Neuronal stem cell (in vitro differentiated cells): Measurements from ENCODE around the gene ATM.

Experiments
- DNase-seq: peaks from one replicate; pipeline ENCODE4 v3.0.0-alpha.2; 2013; ENCODE audit warnings: low spot score
- H2AFZ ChIP-seq: one replicate; pipeline ENCODE4 v1.6.1; 2013; ENCODE audit warnings: mild to moderate bottlenecking, low read length, inconsistent platforms
- H2AK5ac ChIP-seq: 2 replicates; pipeline ENCODE4 v1.6.1; 2013; ENCODE audit warnings: low read depth, mild to moderate bottlenecking, inconsistent platforms, low read length, moderate library complexity, mixed read lengths
- H2BK120ac ChIP-seq: 2 replicates; pipeline ENCODE4 v1.6.1; 2013; ENCODE audit warnings: low read depth, mild to moderate bottlenecking, inconsistent platforms, low read length, moderate library complexity, mixed read lengths
- H2BK12ac ChIP-seq: one replicate; pipeline ENCODE4 v1.6.1; 2013; ENCODE audit warnings: low read length, inconsistent platforms
- H2BK15ac ChIP-seq: 2 replicates; pipeline ENCODE4 v1.6.1; 2013; ENCODE audit warnings: mild to moderate bottlenecking, low read length, inconsistent platforms, mixed read lengths
- H2BK5ac ChIP-seq: one replicate; pipeline ENCODE4 v1.6.1; 2013; ENCODE audit warnings: inconsistent platforms, mild to moderate bottlenecking, low read length, moderate library complexity
- H3K14ac ChIP-seq: one replicate; pipeline ENCODE4 v1.6.1; 2013; ENCODE audit warnings: low read length, inconsistent platforms
- H3K18ac ChIP-seq: 2 replicates; pipeline ENCODE4 v1.6.1; 2013; ENCODE audit warnings: low read length, inconsistent platforms
- H3K23ac ChIP-seq: 2 replicates; pipeline ENCODE4 v1.6.1; 2013; ENCODE audit warnings: low read depth, mild to moderate bottlenecking, mixed read lengths, low read length, inconsistent platforms; ENCODE audit not compliant: poor library complexity
- H3K27ac ChIP-seq: replicated peaks from 3 replicates; pipeline ENCODE4 v1.5.1; 2013; ENCODE audit warnings: low read length, inconsistent platforms
- H3K27me3 ChIP-seq, 3 experiments: 2 replicates each; pipeline ENCODE4 v1.6.1; 2013; ENCODE audit warnings: low read length in 3 of 3, mild to moderate bottlenecking in 2 of 3, inconsistent platforms in 1 of 3, low read depth in 1 of 3, mixed read lengths in 1 of 3, moderate library complexity in 1 of 3; ENCODE audit not compliant: control insufficient read depth in 3 of 3, insufficient read depth in 3 of 3
- H3K36me3 ChIP-seq, 2 donors: replicated peaks in 1 of 2; 2 replicates each; pipeline ENCODE4 v1.6.1; 2013; ENCODE audit warnings: low read length in 2 of 2; ENCODE audit not compliant: control insufficient read depth in 2 of 2, insufficient read depth in 2 of 2
- H3K4ac ChIP-seq: 2 replicates; pipeline ENCODE4 v1.6.1; 2013; ENCODE audit warnings: inconsistent platforms, mild to moderate bottlenecking, low read length, moderate library complexity
- H3K4me1 ChIP-seq, 2 donors: 1 replicate in 1 of 2; 2 replicates in 1 of 2; pipeline ENCODE4 v1.6.1; 2013; ENCODE audit warnings: low read length in 2 of 2, low read depth in 1 of 2; ENCODE audit not compliant: control insufficient read depth in 2 of 2, insufficient read depth in 1 of 2
- H3K4me2 ChIP-seq: one replicate; pipeline ENCODE4 v1.6.1; 2013; ENCODE audit warnings: mild to moderate bottlenecking, low read length, inconsistent platforms; ENCODE audit not compliant: insufficient read depth, poor library complexity, severe bottlenecking
- H3K4me3 ChIP-seq, 2 donors: 2 replicates each; pipeline ENCODE4 v1.5.1; 2013; ENCODE audit warnings: low read length in 2 of 2, mild to moderate bottlenecking in 2 of 2, inconsistent platforms in 1 of 2, moderate library complexity in 1 of 2
- H3K79me1 ChIP-seq: one replicate; pipeline ENCODE4 v1.6.1; 2013; ENCODE audit warnings: low read depth, mild to moderate bottlenecking, inconsistent platforms, low read length, moderate library complexity
- H3K9ac ChIP-seq: one replicate; pipeline ENCODE4 v1.6.1; 2013; ENCODE audit warnings: mild to moderate bottlenecking, low read depth, low read length, inconsistent platforms; ENCODE audit not compliant: poor library complexity
- H3K9me3 ChIP-seq, 2 donors: replicated peaks in 1 of 2; 2 replicates each; pipeline versions ENCODE3 to v1.6.1; 2013; ENCODE audit warnings: low read length in 2 of 2, mild to moderate bottlenecking in 2 of 2, inconsistent platforms in 1 of 2, low read depth in 1 of 2, mixed read lengths in 1 of 2, moderate library complexity in 1 of 2; ENCODE audit not compliant: control insufficient read depth in 2 of 2, insufficient read depth in 1 of 2
- H4K8ac ChIP-seq: one replicate; pipeline ENCODE4 v1.6.1; 2013; ENCODE audit warnings: low read depth, mild to moderate bottlenecking, inconsistent platforms, low read length, moderate library complexity
- H4K91ac ChIP-seq: one replicate; pipeline ENCODE4 v1.6.1; 2013; ENCODE audit warnings: low read length, low read depth, mild to moderate bottlenecking, inconsistent platforms; ENCODE audit not compliant: poor library complexity
- WGBS, 2 donors: extraction: QIAGEN DNeasy Blood & Tissue Kit; methylation state at CpG; one replicate each; pipeline ENCODE4 v1.1.7; 2013; ENCODE audit warnings: missing lambda C conversion rate in 2 of 2, mixed read lengths in 1 of 2; ENCODE audit not compliant: insufficient read length in 2 of 2, insufficient replicate concordance in 1 of 2; ENCODE audit errors: extremely low coverage in 2 of 2; 5-methylcytosine and 5-hydroxymethylcytosine counted together

ATM gene

GRCh38 chr11:108398439-108398838 lies 175.6 kb downstream of the ATM start:
- Histone ChIP-seq H4K8ac (no peak overlapping the region), H3K4me1 (no peaks in the 10 kb centered on the region), H3K79me1 (no peaks in the 10 kb centered on the region), H2AFZ (no peak overlapping the region), H2AK5ac (no peak overlapping the region), H2BK12ac (no peak overlapping the region), H3K4me3 (no peak overlapping the region), H3K23ac (no peak overlapping the region), H2BK120ac (no peak overlapping the region), H3K27me3 (no peaks in the 10 kb centered on the region), H3K4ac (no peak overlapping the region), H3K36me3 (no peaks in the 10 kb centered on the region), H3K14ac (no peak overlapping the region), H3K18ac (no peak overlapping the region), H2BK15ac (no peak overlapping the region), H3K9me3 (no peaks in the 10 kb centered on the region), H3K27ac (no peak overlapping the region), H3K4me2 (no peak overlapping the region), H3K9ac (no peak overlapping the region), H4K91ac (no peak overlapping the region), H2BK5ac (no peak overlapping the region)
- no peak for DNase-seq
- no CpG with 5 or more reads among the region's 6 CpGs for WGBS, 2 donors

- Histone ChIP-seq H3K9ac (no peak overlapping the region), H2BK15ac (no peak overlapping the region), H3K4ac (no peak overlapping the region), H3K4me3 (no peak overlapping the region), H3K27me3 (no peaks in the 10 kb centered on the region), H2BK12ac (no peak overlapping the region), H4K91ac (no peak overlapping the region), H3K14ac (no peak overlapping the region), H3K23ac (no peak overlapping the region), H2BK120ac (no peak overlapping the region), H3K79me1 (no peaks in the 10 kb centered on the region), H2AK5ac (no peak overlapping the region), H3K27ac (no peak overlapping the region), H2BK5ac (no peak overlapping the region), H3K4me1 (no peaks in the 10 kb centered on the region), H2AFZ (no peak overlapping the region), H4K8ac (no peak overlapping the region), H3K9me3 (no peaks in the 10 kb centered on the region), H3K4me2 (no peak overlapping the region), H3K18ac (no peak overlapping the region), H3K36me3 (no peaks in the 10 kb centered on the region)
- no CpG with 5 or more reads among the region's 1 CpG for WGBS, 2 donors
- DNase-seq: no peak
These were observed 179.4 kb downstream of the ATM start for GRCh38 chr11:108402241-108402640.

GRCh38 chr11:108403052-108403451 lies 180.2 kb downstream of the ATM start:
- Histone ChIP-seq H3K36me3 (no peaks in the 10 kb centered on the region), H3K4ac (no peak overlapping the region), H3K9ac (no peak overlapping the region), H4K8ac (no peak overlapping the region), H3K4me1 (no peaks in the 10 kb centered on the region), H2AK5ac (no peak overlapping the region), H3K4me3 (no peak overlapping the region), H3K4me2 (no peak overlapping the region), H3K18ac (no peak overlapping the region), H2AFZ (no peak overlapping the region), H2BK120ac (no peak overlapping the region), H4K91ac (no peak overlapping the region), H2BK5ac (no peak overlapping the region), H3K79me1 (no peaks in the 10 kb centered on the region), H3K27ac (no peak overlapping the region), H3K27me3 (no peaks in the 10 kb centered on the region), H3K14ac (no peak overlapping the region), H2BK15ac (no peak overlapping the region), H3K9me3 (no peaks in the 10 kb centered on the region), H2BK12ac (no peak overlapping the region), H3K23ac (no peak overlapping the region)
- WGBS, 2 donors: no CpG with 5 or more reads among the region's 1 CpG
- no peak for DNase-seq

GRCh38 chr11:108405706-108406105 lies 182.8 kb downstream of the ATM start:
- Histone ChIP-seq H3K4me1 (no peaks in the 10 kb centered on the region), H3K23ac (no peak overlapping the region), H3K27me3 (no peaks in the 10 kb centered on the region), H2AK5ac (no peak overlapping the region), H2BK120ac (no peak overlapping the region), H3K79me1 (no peaks in the 10 kb centered on the region), H4K91ac (no peak overlapping the region), H2BK5ac (no peak overlapping the region), H3K18ac (no peak overlapping the region), H3K36me3 (no peaks in the 10 kb centered on the region), H3K4me2 (no peak overlapping the region), H3K4me3 (no peak overlapping the region), H3K9me3 (no peaks in the 10 kb centered on the region), H2BK15ac (no peak overlapping the region), H4K8ac (no peak overlapping the region), H2AFZ (no peak overlapping the region), H3K14ac (no peak overlapping the region), H3K4ac (no peak overlapping the region), H3K9ac (no peak overlapping the region), H2BK12ac (no peak overlapping the region), H3K27ac (no peak overlapping the region)
- no peak for DNase-seq
- no CpG with 5 or more reads among the region's 1 CpG for WGBS, 2 donors
